H9 (cell line): Measurements from ENCODE around the gene MAP3K5. TPM values are rescaled to one million over a fixed set of nuclear protein-coding genes. Genes with fewer than 3 reads are reported as not detected.

Experiments
- DNase-seq: peaks from one replicate; pipeline ENCODE4 v3.0.0-alpha.2; 2017
- H2AFZ ChIP-seq: one replicate; pipeline ENCODE4 v1.6.1; 2013; ENCODE audit warnings: mild to moderate bottlenecking, low read length, control low read depth, moderate library complexity
- H2AK5ac ChIP-seq: 2 replicates; pipeline ENCODE4 v1.6.1; 2013; ENCODE audit warnings: low read length, control low read depth, mixed read lengths; ENCODE audit not compliant: insufficient read length
- H2BK120ac ChIP-seq: one replicate; pipeline ENCODE4 v1.6.1; 2013; ENCODE audit warnings: low read depth, mild to moderate bottlenecking, low read length, control low read depth, inconsistent platforms; ENCODE audit not compliant: poor library complexity, severe bottlenecking
- H2BK12ac ChIP-seq: 2 replicates; pipeline ENCODE4 v1.6.1; 2013; ENCODE audit warnings: low read length, control low read depth, mixed read lengths, low read depth; ENCODE audit not compliant: insufficient read length
- H2BK15ac ChIP-seq: 2 replicates; pipeline ENCODE4 v1.6.1; 2013; ENCODE audit warnings: low read depth, low read length, control low read depth
- H2BK20ac ChIP-seq: one replicate; pipeline ENCODE4 v1.6.1; 2013; ENCODE audit warnings: low read depth, mild to moderate bottlenecking, low read length, control low read depth, inconsistent platforms; ENCODE audit not compliant: poor library complexity, severe bottlenecking
- H2BK5ac ChIP-seq: 2 replicates; pipeline ENCODE4 v1.6.1; 2013; ENCODE audit warnings: low read length, control low read depth, mixed read lengths; ENCODE audit not compliant: insufficient read length
- H3K14ac ChIP-seq: 2 replicates; pipeline ENCODE4 v1.6.1; 2013; ENCODE audit warnings: low read length, control low read depth; ENCODE audit not compliant: insufficient read depth
- H3K18ac ChIP-seq: 2 replicates; pipeline ENCODE4 v1.6.1; 2013; ENCODE audit warnings: low read depth, mild to moderate bottlenecking, mixed read lengths, low read length, control low read depth; ENCODE audit not compliant: insufficient read length
- H3K23ac ChIP-seq: 2 replicates; pipeline ENCODE4 v1.6.1; 2013; ENCODE audit warnings: low read length, control low read depth, mixed read lengths, low read depth; ENCODE audit not compliant: insufficient read length
- H3K23me2 ChIP-seq: 2 replicates; pipeline ENCODE4 v1.6.1; 2013; ENCODE audit warnings: low read depth, mild to moderate bottlenecking, mixed read lengths, low read length, control low read depth; ENCODE audit not compliant: insufficient read length, poor library complexity, severe bottlenecking
- H3K27ac ChIP-seq: 2 replicates; pipeline ENCODE4 v1.5.1; 2013; ENCODE audit warnings: low read length, control low read depth, mixed read lengths, low read depth; ENCODE audit not compliant: insufficient read length
- H3K27me3 ChIP-seq: 2 replicates; pipeline ENCODE4 v1.6.1; 2013; ENCODE audit warnings: low read length, control low read depth, inconsistent platforms; ENCODE audit not compliant: insufficient read depth
- H3K4ac ChIP-seq: 2 replicates; pipeline ENCODE4 v1.6.1; 2013; ENCODE audit warnings: low read depth, mild to moderate bottlenecking, control low read depth, inconsistent platforms, low read length, moderate library complexity
- H3K4me1 ChIP-seq: 2 replicates; pipeline ENCODE4 v1.6.1; 2013; ENCODE audit warnings: low read length, control low read depth, inconsistent platforms; ENCODE audit not compliant: insufficient read depth
- H3K4me2 ChIP-seq: 2 replicates; pipeline ENCODE4 v1.6.1; 2013; ENCODE audit warnings: low read length, control low read depth, mixed read lengths; ENCODE audit not compliant: insufficient read length, insufficient read depth
- H3K56ac ChIP-seq: 2 replicates; pipeline ENCODE4 v1.6.1; 2013; ENCODE audit warnings: low read depth, mild to moderate bottlenecking, mixed read lengths, low read length, control low read depth; ENCODE audit not compliant: insufficient read length
- H3K79me1 ChIP-seq: 2 replicates; pipeline ENCODE4 v1.6.1; 2013; ENCODE audit warnings: low read depth, mild to moderate bottlenecking, moderate library complexity, low read length, control low read depth, inconsistent platforms; ENCODE audit not compliant: insufficient read depth, poor library complexity, severe bottlenecking
- H3K79me2 ChIP-seq: 2 replicates; pipeline ENCODE4 v1.6.1; 2013; ENCODE audit warnings: low read length, control low read depth, inconsistent platforms; ENCODE audit not compliant: insufficient read depth
- H3K9ac ChIP-seq: 2 replicates; pipeline ENCODE4 v1.6.1; 2013; ENCODE audit warnings: low read length, control low read depth, mixed read lengths; ENCODE audit not compliant: insufficient read length; ENCODE audit errors: extremely low read depth
- H3K9me3 ChIP-seq: one replicate; pipeline ENCODE4 v1.6.1; 2013; ENCODE audit warnings: low read depth, low read length, inconsistent platforms; ENCODE audit not compliant: control insufficient read depth
- H3T11ph ChIP-seq: one replicate; pipeline ENCODE4 v1.6.1; 2013; ENCODE audit warnings: mild to moderate bottlenecking, low read length, control low read depth, inconsistent platforms
- H4K20me1 ChIP-seq: one replicate; pipeline ENCODE4 v1.6.1; 2013; ENCODE audit not compliant: control insufficient read depth, insufficient read length, insufficient read depth
- H4K5ac ChIP-seq: 2 replicates; pipeline ENCODE4 v1.6.1; 2013; ENCODE audit warnings: low read depth, mild to moderate bottlenecking, mixed read lengths, low read length, control low read depth; ENCODE audit not compliant: insufficient read length
- H4K8ac ChIP-seq: replicated peaks from 2 replicates; pipeline ENCODE4 v1.6.1; 2013; ENCODE audit warnings: low read length, control low read depth, mixed read lengths, low read depth; ENCODE audit not compliant: insufficient read length
- H4K91ac ChIP-seq: 2 replicates; pipeline ENCODE4 v1.6.1; 2013; ENCODE audit warnings: low read depth, mild to moderate bottlenecking, moderate library complexity, mixed read lengths, low read length, control low read depth; ENCODE audit not compliant: insufficient read length
- H3K27ac Mint-ChIP-seq, 3 experiments: 2 replicates in 2 of 3; 3 replicates in 1 of 3; pipeline ENCODE4 v1.8.0; 2020 to 2021; ENCODE audit warnings: mixed read lengths in 3 of 3, mild to moderate bottlenecking in 1 of 3, moderate library complexity in 1 of 3
- H3K27me3 Mint-ChIP-seq: 2 replicates; pipeline ENCODE4 v1.8.0; 2021; ENCODE audit warnings: low read depth, mild to moderate bottlenecking, moderate library complexity, mixed read lengths
- H3K36me3 Mint-ChIP-seq, 3 experiments: 2 replicates in 2 of 3; 3 replicates in 1 of 3; pipeline ENCODE4 v1.8.0; 2020 to 2021; ENCODE audit warnings: low read depth in 3 of 3, mixed read lengths in 3 of 3; ENCODE audit not compliant: insufficient read depth in 1 of 3
- H3K4me1 Mint-ChIP-seq, 2 experiments: 2 replicates each; pipeline ENCODE4 v1.8.0; 2020; ENCODE audit warnings: mixed read lengths in 2 of 2
- H3K4me3 Mint-ChIP-seq, 2 experiments: 2 replicates in 1 of 2; 3 replicates in 1 of 2; pipeline ENCODE4 v1.8.0; 2020 to 2021; ENCODE audit warnings: mild to moderate bottlenecking in 2 of 2, mixed read lengths in 2 of 2, moderate library complexity in 1 of 2
- H3K9me3 Mint-ChIP-seq, 2 experiments: 2 replicates in 1 of 2; 3 replicates in 1 of 2; pipeline ENCODE4 v1.8.0; 2020; ENCODE audit warnings: mild to moderate bottlenecking in 2 of 2, mixed read lengths in 2 of 2, moderate library complexity in 1 of 2
- CTCF ChIP-seq: fragments of 200-600 bp; sonication (generic); conservative IDR thresholded peaks from 3 replicates; pipeline ENCODE4 v1.8.0; 2021; ENCODE audit warnings: antibody characterized with exemption, mild to moderate bottlenecking
- WGBS: extraction: QIAGEN DNeasy Blood & Tissue Kit; methylation state at CpG from one replicate; pipeline ENCODE4 v1.1.7; 2013; ENCODE audit warnings: missing lambda C conversion rate, low lambda C conversion rate, mixed read lengths; ENCODE audit not compliant: insufficient read length; ENCODE audit errors: extremely low coverage; 5-methylcytosine and 5-hydroxymethylcytosine counted together
- total RNA-seq: library from RNA; stranded (reverse); gene quantifications from 2 replicates; pipeline ENCODE4 v1.2.1, GENCODE V29; 2021

MAP3K5 gene
- total RNA-seq, 1 experiment from 2014 or later, result 1.6 TPM

GRCh38 chr6:136549300-136550044, 242.8 kb downstream of the MAP3K5 start:
- Mint-ChIP-seq H3K4me3 (peak overlapping the region; percentile 85 to 95), H3K27me3 (peaks cover 39% of the 10 kb centered on the region), H3K27ac (peak overlapping the region; percentile 4 to 81 (median 11); a peak in 4 of 7 replicates), H3K9me3 (no peaks in the 10 kb centered on the region), H3K36me3 (no peaks in the 10 kb centered on the region), H3K4me1 (peaks cover 42 to 47% of the 10 kb centered on the region in 2 experiments)
- no peak overlapping the region for H2BK15ac ChIP-seq
- H3K27ac ChIP-seq, result no peak overlapping the region
- no peak overlapping the region for H3K18ac ChIP-seq
- peak overlapping the region; percentile 62 for H3K9ac ChIP-seq
- H3K23ac ChIP-seq, result no peak overlapping the region
- peak overlapping the region; percentile 92 for H3K4me2 ChIP-seq
- H4K20me1 ChIP-seq, result peaks cover 2% of the 10 kb centered on the region
- no peak overlapping the region for H3T11ph ChIP-seq
- peak; percentile 53 for DNase-seq
- peaks cover 2% of the 10 kb centered on the region for H3K79me1 ChIP-seq
- H3K27me3 ChIP-seq, result no peaks in the 10 kb centered on the region; the same call in 1 of the 2 replicates
- H4K5ac ChIP-seq, result no peak overlapping the region
- H2BK120ac ChIP-seq, result no peak overlapping the region
- H2BK12ac ChIP-seq, result no peak overlapping the region
- H2AFZ ChIP-seq, result no peak overlapping the region
- H3K4ac ChIP-seq, result no peak overlapping the region
- no peak overlapping the region for H2AK5ac ChIP-seq
- no peaks in the 10 kb centered on the region for H3K9me3 ChIP-seq
- H3K14ac ChIP-seq, result no peak overlapping the region
- no peak overlapping the region for H3K56ac ChIP-seq
- H3K4me1 ChIP-seq, result peaks cover 8% of the 10 kb centered on the region; the same call in 1 of the 2 replicates
- TF ChIP-seq CTCF, result no peak
- peaks cover 14% of the 10 kb centered on the region for H3K23me2 ChIP-seq
- peaks cover 12% of the 10 kb centered on the region; the same call in 1 of the 2 replicates for H3K79me2 ChIP-seq
- no CpG with 5 or more reads among the region's 42 CpGs for WGBS
- H4K91ac ChIP-seq, result no peak overlapping the region
- no peak overlapping the region for H2BK5ac ChIP-seq
- no peak overlapping the region for H4K8ac ChIP-seq
- no peak overlapping the region for H2BK20ac ChIP-seq
